WTC11 (cell line): ENCODE results near the gene ACOT2.
"Not testable (repeated sequence)": the region's sequence is repeated elsewhere in the genome, so short reads cannot be mapped to it uniquely, and the experiment has no call there.

ENCODE experiments used
- KAT7 ChIP-seq: sonication (generic); formaldehyde crosslinking; IDR thresholded peaks from 2 replicates; pipeline ENCODE4 v1.8.1; 2023; ENCODE audit warnings: missing genetic modification reagents, mild to moderate bottlenecking, borderline replicate concordance
- NR2C2 ChIP-seq: sonication (generic); formaldehyde crosslinking; IDR thresholded peaks from 2 replicates; pipeline ENCODE4 v1.8.0; 2022; ENCODE audit warnings: mild to moderate bottlenecking, missing genetic modification reagents
- RELA ChIP-seq: sonication (generic); formaldehyde crosslinking; IDR thresholded peaks from 2 replicates; pipeline ENCODE4 v1.8.1; 2022; ENCODE audit warnings: missing genetic modification reagents, mild to moderate bottlenecking, borderline replicate concordance
- TP53 ChIP-seq: sonication (generic); formaldehyde crosslinking; IDR thresholded peaks from 2 replicates; pipeline ENCODE4 v1.8.1; 2023; ENCODE audit warnings: mild to moderate bottlenecking, missing genetic modification reagents
- TF ChIP-seq, protein P1 (sequence below): fragments of 200-600 bp; IDR thresholded peaks from 2 replicates; pipeline ENCODE4 v1.8.0; 2022; ENCODE audit warnings: antibody characterized with exemption
- TF ChIP-seq, protein P2 (sequence below): sonication (generic); formaldehyde crosslinking; IDR thresholded peaks from 2 replicates; pipeline ENCODE4 v1.8.1; 2023; ENCODE audit warnings: mild to moderate bottlenecking, missing genetic modification reagents
- TF ChIP-seq, protein P3 (sequence below): sonication (generic); formaldehyde crosslinking; IDR thresholded peaks from 2 replicates; pipeline ENCODE4 v1.8.1; 2023; ENCODE audit warnings: mild to moderate bottlenecking, missing genetic modification reagents, moderate library complexity
- TF ChIP-seq, protein P4 (sequence below): sonication (generic); formaldehyde crosslinking; IDR thresholded peaks from 2 replicates; pipeline ENCODE4 v1.8.1; 2022; ENCODE audit warnings: low read depth, missing genetic modification reagents, borderline replicate concordance

DNA sequence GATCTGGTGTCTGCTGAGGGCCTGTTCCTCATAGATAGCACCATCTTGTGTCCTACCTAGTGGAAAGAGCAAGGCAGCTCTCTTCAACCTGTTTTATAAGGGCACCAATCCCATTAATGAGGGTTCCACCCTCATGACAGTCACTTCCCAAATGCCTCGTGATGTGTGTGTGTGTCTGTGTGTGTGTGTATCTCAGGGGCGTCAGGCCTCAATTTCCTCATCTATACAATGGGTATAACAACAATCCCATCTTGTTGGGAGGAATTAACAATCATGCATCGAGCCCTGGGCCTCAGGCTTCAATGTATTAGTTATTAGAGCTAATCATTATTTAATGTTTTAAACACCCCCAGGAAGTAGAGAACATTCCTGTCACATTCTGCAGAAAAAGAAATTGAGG, 19.9 kb upstream of the ACOT2 start:
- TF ChIP-seq, protein P1, sequence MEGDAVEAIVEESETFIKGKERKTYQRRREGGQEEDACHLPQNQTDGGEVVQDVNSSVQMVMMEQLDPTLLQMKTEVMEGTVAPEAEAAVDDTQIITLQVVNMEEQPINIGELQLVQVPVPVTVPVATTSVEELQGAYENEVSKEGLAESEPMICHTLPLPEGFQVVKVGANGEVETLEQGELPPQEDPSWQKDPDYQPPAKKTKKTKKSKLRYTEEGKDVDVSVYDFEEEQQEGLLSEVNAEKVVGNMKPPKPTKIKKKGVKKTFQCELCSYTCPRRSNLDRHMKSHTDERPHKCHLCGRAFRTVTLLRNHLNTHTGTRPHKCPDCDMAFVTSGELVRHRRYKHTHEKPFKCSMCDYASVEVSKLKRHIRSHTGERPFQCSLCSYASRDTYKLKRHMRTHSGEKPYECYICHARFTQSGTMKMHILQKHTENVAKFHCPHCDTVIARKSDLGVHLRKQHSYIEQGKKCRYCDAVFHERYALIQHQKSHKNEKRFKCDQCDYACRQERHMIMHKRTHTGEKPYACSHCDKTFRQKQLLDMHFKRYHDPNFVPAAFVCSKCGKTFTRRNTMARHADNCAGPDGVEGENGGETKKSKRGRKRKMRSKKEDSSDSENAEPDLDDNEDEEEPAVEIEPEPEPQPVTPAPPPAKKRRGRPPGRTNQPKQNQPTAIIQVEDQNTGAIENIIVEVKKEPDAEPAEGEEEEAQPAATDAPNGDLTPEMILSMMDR = not testable (repeated sequence)
- TF ChIP-seq TP53; KAT7 (CRISPR knock-in tag); RELA (CRISPR knock-in tag); NR2C2 (CRISPR knock-in tag): not testable (repeated sequence)
- TF ChIP-seq, protein P2, sequence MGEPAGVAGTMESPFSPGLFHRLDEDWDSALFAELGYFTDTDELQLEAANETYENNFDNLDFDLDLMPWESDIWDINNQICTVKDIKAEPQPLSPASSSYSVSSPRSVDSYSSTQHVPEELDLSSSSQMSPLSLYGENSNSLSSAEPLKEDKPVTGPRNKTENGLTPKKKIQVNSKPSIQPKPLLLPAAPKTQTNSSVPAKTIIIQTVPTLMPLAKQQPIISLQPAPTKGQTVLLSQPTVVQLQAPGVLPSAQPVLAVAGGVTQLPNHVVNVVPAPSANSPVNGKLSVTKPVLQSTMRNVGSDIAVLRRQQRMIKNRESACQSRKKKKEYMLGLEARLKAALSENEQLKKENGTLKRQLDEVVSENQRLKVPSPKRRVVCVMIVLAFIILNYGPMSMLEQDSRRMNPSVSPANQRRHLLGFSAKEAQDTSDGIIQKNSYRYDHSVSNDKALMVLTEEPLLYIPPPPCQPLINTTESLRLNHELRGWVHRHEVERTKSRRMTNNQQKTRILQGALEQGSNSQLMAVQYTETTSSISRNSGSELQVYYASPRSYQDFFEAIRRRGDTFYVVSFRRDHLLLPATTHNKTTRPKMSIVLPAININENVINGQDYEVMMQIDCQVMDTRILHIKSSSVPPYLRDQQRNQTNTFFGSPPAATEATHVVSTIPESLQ (CRISPR knock-in tag) = not testable (repeated sequence)
- TF ChIP-seq, protein P3, sequence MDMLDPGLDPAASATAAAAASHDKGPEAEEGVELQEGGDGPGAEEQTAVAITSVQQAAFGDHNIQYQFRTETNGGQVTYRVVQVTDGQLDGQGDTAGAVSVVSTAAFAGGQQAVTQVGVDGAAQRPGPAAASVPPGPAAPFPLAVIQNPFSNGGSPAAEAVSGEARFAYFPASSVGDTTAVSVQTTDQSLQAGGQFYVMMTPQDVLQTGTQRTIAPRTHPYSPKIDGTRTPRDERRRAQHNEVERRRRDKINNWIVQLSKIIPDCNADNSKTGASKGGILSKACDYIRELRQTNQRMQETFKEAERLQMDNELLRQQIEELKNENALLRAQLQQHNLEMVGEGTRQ (CRISPR knock-in tag) = not testable (repeated sequence)
- TF ChIP-seq, protein P4, sequence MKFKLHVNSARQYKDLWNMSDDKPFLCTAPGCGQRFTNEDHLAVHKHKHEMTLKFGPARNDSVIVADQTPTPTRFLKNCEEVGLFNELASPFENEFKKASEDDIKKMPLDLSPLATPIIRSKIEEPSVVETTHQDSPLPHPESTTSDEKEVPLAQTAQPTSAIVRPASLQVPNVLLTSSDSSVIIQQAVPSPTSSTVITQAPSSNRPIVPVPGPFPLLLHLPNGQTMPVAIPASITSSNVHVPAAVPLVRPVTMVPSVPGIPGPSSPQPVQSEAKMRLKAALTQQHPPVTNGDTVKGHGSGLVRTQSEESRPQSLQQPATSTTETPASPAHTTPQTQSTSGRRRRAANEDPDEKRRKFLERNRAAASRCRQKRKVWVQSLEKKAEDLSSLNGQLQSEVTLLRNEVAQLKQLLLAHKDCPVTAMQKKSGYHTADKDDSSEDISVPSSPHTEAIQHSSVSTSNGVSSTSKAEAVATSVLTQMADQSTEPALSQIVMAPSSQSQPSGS = not testable (repeated sequence)
